Measurements from ENCODE around the gene KRT76. TPM values are rescaled to one million over a fixed set of nuclear protein-coding genes. Genes with fewer than 3 reads are reported as not detected.

The KRT76 gene
- total and polyA plus RNA-seq, 10 of the 15 experiments (the other 5 are each of a cell fraction or from before 2014, with no cell fraction given): not detected

GRCh38 chr12:52821071-52821730 lies 44.1 kb upstream of the KRT76 start:
- no peak for ATAC-seq
- ChIA-PET SMC1A (ENCODE audit: uncharacterized antibody, unreplicated experiment) (no interaction called here), CTCF (no interaction called here), RAD21 (ENCODE audit: unreplicated experiment) (no interaction called here), POLR2A (no interaction called here)
- WGBS (ENCODE audit: insufficient coverage, insufficient replicate concordance, low lambda C conversion rate, missing lambda C conversion rate): 22% methylated on average over 4 of the region's 4 CpGs
- intact Hi-C loops (cut with micrococcal nuclease; ENCODE audit: unreplicated experiment): no loop called here
- in situ Hi-C loops (cut with MboI): no loop called here
- no peak overlapping the region for H3K27ac ChIP-seq (ENCODE audit: control insufficient read depth, insufficient read depth)
- H3K4me3 ChIP-seq: no peak overlapping the region
- H4K20me1 ChIP-seq (ENCODE audit: control insufficient read depth, insufficient read depth): no peaks in the 10 kb centered on the region; the same call in 1 of the 2 replicates
- H2AFZ ChIP-seq (ENCODE audit: control insufficient read depth, low read depth, low read length): no peak overlapping the region
- no peak overlapping the region for H3K4me2 ChIP-seq (ENCODE audit: control insufficient read depth, insufficient read depth)
- no peaks in the 10 kb centered on the region for H3K79me2 ChIP-seq (ENCODE audit: control insufficient read depth, insufficient read depth, low read length)
- no peak for TF ChIP-seq RUNX3 (IDR thresholded peaks at IDR 0.05; ENCODE audit: low read length)
- no peak for TF ChIP-seq NR2C1 (IDR thresholded peaks at IDR 0.05)
- no peak for TF ChIP-seq YY1 (IDR thresholded peaks at IDR 0.05; ENCODE audit: low read depth, low read length)
- no peak for TF ChIP-seq NFXL1 (IDR thresholded peaks at IDR 0.05; ENCODE audit: borderline replicate concordance)
- no peak for TF ChIP-seq CTCF (IDR thresholded peaks at IDR 0.05 in 2 of 3, conservative IDR thresholded peaks at IDR 0.05 in 1 of 3; ENCODE audit: control insufficient read depth in 2 of 3, extremely low read depth in 1 of 3, insufficient read depth in 1 of 3, low read depth in 3 of 3, low read length in 3 of 3)
- no peak for TF ChIP-seq IRF5 (IDR thresholded peaks at IDR 0.05; ENCODE audit: borderline replicate concordance)
- no peaks in the 10 kb centered on the region for H3K4me1 ChIP-seq (ENCODE audit: control insufficient read depth, insufficient read depth, low read length)
- H3K27me3 ChIP-seq (replicated peaks in 1 of 2; ENCODE audit: control insufficient read depth in 2 of 2, insufficient read depth in 2 of 2, low read length in 1 of 2): peaks cover 0 to 6% of the 10 kb centered on the region in 2 experiments; a peak in 1 of 4 replicates
- DNase-seq (ENCODE audit: low read depth, low spot score): no peak
- FAIRE-seq: no peak
- H3K36me3 ChIP-seq (ENCODE audit: control insufficient read depth in 2 of 2, insufficient read depth in 2 of 2, low read length in 1 of 2): no peaks in the 10 kb centered on the region
- H3K9ac ChIP-seq (ENCODE audit: control insufficient read depth, insufficient read depth, low read length): no peak overlapping the region
- no TSS peak for BruUV-seq (replicated peaks)
- no peaks in the 10 kb centered on the region for H3K9me3 ChIP-seq (replicated peaks; ENCODE audit: control insufficient read depth, insufficient read depth, low read length)

All from GM12878 (cell line).